Measurements from ENCODE around the gene RGS13.

The RGS13 gene

DNA sequence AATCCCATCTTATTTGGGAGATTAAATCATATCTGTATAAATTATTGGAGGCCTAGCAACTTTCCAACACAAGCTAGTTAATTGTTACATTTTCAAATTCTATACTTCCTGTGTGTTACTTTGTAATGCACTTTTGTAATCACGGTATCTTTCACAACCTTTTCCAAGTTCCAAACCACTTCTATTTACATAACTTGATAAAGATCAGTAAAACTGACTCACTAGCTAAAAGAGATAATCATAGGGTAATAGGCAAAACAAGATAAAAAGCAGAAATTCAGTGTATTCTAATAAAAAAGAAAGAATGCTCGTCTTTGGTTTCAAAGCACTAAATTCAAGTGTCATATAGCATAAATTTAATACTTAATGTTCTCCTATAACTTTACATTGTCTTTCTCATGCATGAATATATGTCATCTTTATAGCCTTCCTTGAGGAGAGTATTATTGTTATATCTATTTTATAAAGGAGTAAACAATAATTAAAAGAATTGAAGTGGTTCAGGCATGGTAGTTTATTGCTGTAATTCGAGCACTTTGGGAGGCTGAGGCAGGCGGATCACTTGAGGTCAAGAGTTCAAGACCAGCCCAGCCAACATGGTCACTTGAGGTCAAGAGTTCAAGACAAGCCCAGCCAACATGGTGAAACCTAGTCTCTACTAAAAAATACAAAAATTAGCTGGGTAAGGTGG, 66.4 kb downstream of the RGS13 start:
- Histone ChIP-seq H3K27me3 (ENCODE audit: control insufficient read depth, insufficient read depth, low read length) (no peaks in the 10 kb centered on the region), H2AFZ (no peak overlapping the region), H3K9ac (no peak overlapping the region), H3K9me3 (ENCODE audit: control insufficient read depth, low read length) (no peaks in the 10 kb centered on the region), H3K27ac (no peak overlapping the region), H3K79me2 (no peaks in the 10 kb centered on the region), H3K4me2 (ENCODE audit: low read length) (no peak overlapping the region), H3K36me3 (ENCODE audit: control insufficient read depth, insufficient read depth, low read length) (no peaks in the 10 kb centered on the region), H3K4me1 (no peaks in the 10 kb centered on the region), H3K4me3 (ENCODE audit: low read depth, low read length) (no peak overlapping the region)
- TF ChIP-seq, protein P1, sequence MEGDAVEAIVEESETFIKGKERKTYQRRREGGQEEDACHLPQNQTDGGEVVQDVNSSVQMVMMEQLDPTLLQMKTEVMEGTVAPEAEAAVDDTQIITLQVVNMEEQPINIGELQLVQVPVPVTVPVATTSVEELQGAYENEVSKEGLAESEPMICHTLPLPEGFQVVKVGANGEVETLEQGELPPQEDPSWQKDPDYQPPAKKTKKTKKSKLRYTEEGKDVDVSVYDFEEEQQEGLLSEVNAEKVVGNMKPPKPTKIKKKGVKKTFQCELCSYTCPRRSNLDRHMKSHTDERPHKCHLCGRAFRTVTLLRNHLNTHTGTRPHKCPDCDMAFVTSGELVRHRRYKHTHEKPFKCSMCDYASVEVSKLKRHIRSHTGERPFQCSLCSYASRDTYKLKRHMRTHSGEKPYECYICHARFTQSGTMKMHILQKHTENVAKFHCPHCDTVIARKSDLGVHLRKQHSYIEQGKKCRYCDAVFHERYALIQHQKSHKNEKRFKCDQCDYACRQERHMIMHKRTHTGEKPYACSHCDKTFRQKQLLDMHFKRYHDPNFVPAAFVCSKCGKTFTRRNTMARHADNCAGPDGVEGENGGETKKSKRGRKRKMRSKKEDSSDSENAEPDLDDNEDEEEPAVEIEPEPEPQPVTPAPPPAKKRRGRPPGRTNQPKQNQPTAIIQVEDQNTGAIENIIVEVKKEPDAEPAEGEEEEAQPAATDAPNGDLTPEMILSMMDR (IDR thresholded peaks at IDR 0.05) = no peak

DNA sequence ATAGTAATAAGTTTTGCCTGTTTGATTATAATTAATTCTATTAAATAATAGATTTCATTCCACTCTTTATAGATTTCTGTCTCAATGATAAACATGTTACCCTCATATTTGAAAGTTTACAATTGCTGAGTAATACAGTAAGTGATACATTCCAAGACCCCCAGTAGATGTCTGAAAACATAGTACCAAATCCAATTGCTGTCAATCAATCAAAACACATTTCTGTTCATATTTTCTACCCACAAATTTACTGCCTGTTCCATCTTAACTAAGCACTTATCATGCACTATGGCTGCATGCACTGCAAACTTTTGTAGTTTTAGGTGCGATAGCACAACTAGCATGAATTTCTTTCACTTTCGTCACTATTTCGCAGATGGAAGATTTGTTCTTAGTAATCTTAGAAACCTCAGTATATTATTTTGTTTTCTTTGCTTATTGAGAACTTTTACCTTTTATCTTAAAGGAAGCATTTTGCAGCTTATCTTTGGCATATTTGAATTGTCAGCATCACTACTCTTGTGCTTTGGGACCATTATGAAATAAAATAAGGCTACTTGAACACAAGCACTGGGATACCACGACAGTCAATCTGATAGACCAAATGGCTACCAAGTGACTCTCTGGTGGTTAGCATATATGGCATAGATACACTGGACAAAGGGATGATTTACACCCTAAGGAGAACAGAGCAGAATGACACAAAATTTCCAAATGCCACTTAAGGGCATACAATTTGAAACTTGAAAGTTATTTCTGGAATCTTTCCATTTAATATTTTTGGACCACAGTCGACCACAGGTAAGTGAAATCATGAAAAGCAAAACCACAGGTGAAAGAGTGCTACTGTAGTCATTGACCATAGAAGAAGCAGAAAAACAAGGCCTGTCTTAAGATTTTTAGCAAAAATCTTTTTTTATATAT, 67.6 kb downstream of the RGS13 start:
- H3K27ac ChIP-seq = no peak overlapping the region
- H3K4me3 ChIP-seq (ENCODE audit: low read depth, low read length) = no peak overlapping the region
- H3K79me2 ChIP-seq = no peaks in the 10 kb centered on the region
- no peaks in the 10 kb centered on the region for H3K27me3 ChIP-seq (ENCODE audit: control insufficient read depth, insufficient read depth, low read length)
- H2AFZ ChIP-seq = no peak overlapping the region
- TF ChIP-seq, protein P1 (IDR thresholded peaks at IDR 0.05) = no peak
- no peaks in the 10 kb centered on the region for H3K9me3 ChIP-seq (ENCODE audit: control insufficient read depth, low read length)
- H3K9ac ChIP-seq = no peak overlapping the region
- H3K4me2 ChIP-seq (ENCODE audit: low read length) = no peak overlapping the region
- no peaks in the 10 kb centered on the region for H3K4me1 ChIP-seq
- H3K36me3 ChIP-seq (ENCODE audit: control insufficient read depth, insufficient read depth, low read length) = no peaks in the 10 kb centered on the region

DNA sequence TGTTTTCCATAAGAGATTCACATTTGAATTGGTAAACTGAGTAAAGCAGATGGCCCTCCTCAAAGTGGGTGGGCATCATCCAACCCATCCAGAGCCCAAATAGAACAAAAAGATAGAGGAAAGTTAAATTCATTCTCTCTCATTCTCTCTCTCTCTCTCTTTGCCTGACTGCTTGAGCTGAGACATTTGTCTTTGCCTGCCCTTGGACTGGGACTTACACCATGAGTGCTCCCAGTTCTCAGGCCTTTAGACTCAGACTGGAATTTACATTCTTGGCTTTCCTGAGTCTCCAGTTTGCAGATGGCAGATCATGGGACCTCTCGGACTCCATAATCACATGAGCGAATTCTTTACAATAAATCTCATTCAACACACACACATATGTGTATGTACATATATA, 69.6 kb downstream of the RGS13 start:
- no peaks in the 10 kb centered on the region for H3K36me3 ChIP-seq (ENCODE audit: control insufficient read depth, insufficient read depth, low read length)
- H3K4me3 ChIP-seq (ENCODE audit: low read depth, low read length) = no peak overlapping the region
- no peaks in the 10 kb centered on the region for H3K9me3 ChIP-seq (ENCODE audit: control insufficient read depth, low read length)
- H3K27ac ChIP-seq = no peak overlapping the region
- no peak overlapping the region for H2AFZ ChIP-seq
- no peaks in the 10 kb centered on the region for H3K27me3 ChIP-seq (ENCODE audit: control insufficient read depth, insufficient read depth, low read length)
- H3K9ac ChIP-seq = no peak overlapping the region
- H3K79me2 ChIP-seq = no peaks in the 10 kb centered on the region
- H3K4me2 ChIP-seq (ENCODE audit: low read length) = no peak overlapping the region
- TF ChIP-seq, protein P1 (IDR thresholded peaks at IDR 0.05) = no peak
- no peaks in the 10 kb centered on the region for H3K4me1 ChIP-seq

DNA sequence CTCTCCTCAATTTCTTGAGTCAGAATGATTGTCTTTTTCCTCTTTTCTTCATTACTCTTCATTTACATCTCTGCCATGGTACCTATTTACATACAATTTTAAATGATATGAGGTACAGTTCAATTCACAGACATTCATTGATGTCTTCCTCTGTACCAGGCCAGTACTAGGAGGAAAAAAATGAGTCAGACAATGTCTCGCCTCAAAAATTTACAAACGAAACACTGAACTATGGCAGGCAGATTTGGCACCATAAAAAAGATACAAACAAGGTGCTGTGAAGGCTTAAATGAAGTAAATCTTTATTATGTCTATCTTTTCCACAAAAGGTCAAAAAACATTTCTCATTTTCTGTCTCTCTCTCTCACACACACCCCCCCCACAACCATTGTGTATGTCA, 71.0 kb downstream of the RGS13 start:
- no peaks in the 10 kb centered on the region for H3K9me3 ChIP-seq (ENCODE audit: control insufficient read depth, low read length)
- H2AFZ ChIP-seq = no peak overlapping the region
- TF ChIP-seq, protein P1 (IDR thresholded peaks at IDR 0.05) = no peak
- no peak overlapping the region for H3K9ac ChIP-seq
- no peaks in the 10 kb centered on the region for H3K36me3 ChIP-seq (ENCODE audit: control insufficient read depth, insufficient read depth, low read length)
- no peaks in the 10 kb centered on the region for H3K27me3 ChIP-seq (ENCODE audit: control insufficient read depth, insufficient read depth, low read length)
- no peaks in the 10 kb centered on the region for H3K79me2 ChIP-seq
- no peaks in the 10 kb centered on the region for H3K4me1 ChIP-seq
- H3K4me2 ChIP-seq (ENCODE audit: low read length) = no peak overlapping the region
- H3K27ac ChIP-seq = no peak overlapping the region
- H3K4me3 ChIP-seq (ENCODE audit: low read depth, low read length) = no peak overlapping the region

Data from parathyroid adenoma (tissue), 2 donors.